ENCODE measurements around the gene HVCN1.

DNA sequence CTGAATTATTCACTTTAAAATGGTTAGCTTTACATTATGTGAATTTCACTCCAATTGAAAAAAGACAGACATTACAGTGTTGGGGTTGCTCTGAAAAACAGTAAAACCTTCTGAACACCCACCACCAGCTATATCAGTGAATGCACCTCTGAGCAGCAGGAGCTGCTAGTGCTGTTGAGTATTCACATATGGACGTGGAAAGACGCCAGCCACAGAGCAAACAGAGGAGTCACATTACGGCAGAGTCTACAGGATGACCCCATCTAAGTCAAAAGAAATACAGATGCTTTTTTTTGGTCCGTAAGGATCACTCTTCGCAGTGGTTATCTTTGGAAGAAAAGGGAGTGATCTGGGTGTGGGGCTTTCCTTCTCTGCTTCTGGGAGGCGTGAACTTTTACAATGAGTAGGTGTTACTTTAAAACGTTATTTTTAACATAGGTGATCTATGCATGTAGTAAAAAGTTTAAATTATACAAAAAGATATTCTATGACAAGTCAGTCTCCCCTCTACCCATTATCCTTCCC, 4.5 kb downstream of the HVCN1 start:
- TF ChIP-seq EZH2phosphoT487 (IDR thresholded peaks at IDR 0.05; ENCODE audit: insufficient read depth, low read depth) (no peak), EZH2 (IDR thresholded peaks at IDR 0.05; ENCODE audit: insufficient read depth, poor library complexity, severe bottlenecking) (no peak)

Data from GM23248 (cell line).